ENCODE data around the gene CDNF.

- TF ChIP-seq PAX5 (IDR thresholded peaks at IDR 0.05; ENCODE audit: insufficient read depth, low read length, severe bottlenecking) (no peak), POLR2A (IDR thresholded peaks at IDR 0.05; ENCODE audit: low read depth, low read length) (0 out of 2 replicates have a peak, but pooled peaks have one; percentile 8), TAF1 (IDR thresholded peaks at IDR 0.05; ENCODE audit: low read depth, low read length) (no peak), POLR2AphosphoS5 (IDR thresholded peaks at IDR 0.05; ENCODE audit: low read depth, low read length) (no peak), POU2F2 (IDR thresholded peaks at IDR 0.05; ENCODE audit: low read depth, low read length) (no peak)
These were observed 7.1 kb upstream of the CDNF start for GRCh38 chr10:14844948-14845347.

Measured in GM12891 (cell line).